SK-N-SH (cell line): ENCODE measurements around the gene NKX3-2. TPM values are rescaled to one million over a fixed set of nuclear protein-coding genes. Genes with fewer than 3 reads are reported as not detected.
A peak's percentile ranks its signal among the peaks of the same experiment; 100 is the strongest.
"Not testable (repeated sequence)": the region's sequence is repeated elsewhere in the genome, so short reads cannot be mapped to it uniquely, and the experiment has no call there.

Source experiments
- CTCF ChIA-PET: fragments of 300-600, 350-600 bp; formaldehyde crosslinking; extraction: SDS; loops from one replicate; lab custom pipeline; 2021; lab: Yijun Ruan, JAX
- POLR2A ChIA-PET: fragments of 350-600 bp; sonication (Branson Sonifier 250); formaldehyde crosslinking; extraction: SDS; loops from one replicate; lab custom pipeline; 2020; ENCODE audit warnings: antibody characterized with exemption, inconsistent platforms; lab: Yijun Ruan, JAX
- DNase-seq: peaks from one replicate; pipeline ENCODE4 v3.0.0; 2012
- H2AFZ ChIP-seq: fragments of 200-600 bp; sonication (generic); 2 replicates; pipeline ENCODE4 v1.8.1; 2016; ENCODE audit warnings: antibody characterized with exemption, mild to moderate bottlenecking, low read depth
- H3F3A ChIP-seq: fragments of 200-600 bp; sonication (generic); replicated peaks from 2 replicates; pipeline ENCODE3; 2016; ENCODE audit warnings: antibody characterized with exemption, mild to moderate bottlenecking; ENCODE audit not compliant: insufficient read depth
- H3K27ac ChIP-seq, 2 experiments: fragments of 200-500 bp in 1 of 2; fragments of 200-600 bp in 1 of 2; sonication (Bioruptor generic) in 1 of 2; sonication (generic), shearing (Covaris generic) in 1 of 2; 2 replicates each; pipeline versions ENCODE4 v1.5.1 to v1.6.1; 2014 to 2016; ENCODE audit warnings: low read depth in 2 of 2, inconsistent platforms in 1 of 2, low read length in 1 of 2, mild to moderate bottlenecking in 1 of 2, mixed read lengths in 1 of 2
- H3K27me3 ChIP-seq: fragments of 200-600 bp; sonication (generic), shearing (Covaris generic); 2 replicates; pipeline ENCODE4 v1.6.1; 2016; ENCODE audit warnings: mixed run types; ENCODE audit not compliant: insufficient read depth
- H3K36me3 ChIP-seq, 2 experiments: fragments of 200-500 bp in 1 of 2; fragments of 200-600 bp in 1 of 2; sonication (Bioruptor generic) in 1 of 2; sonication (generic) in 1 of 2; replicated peaks in 1 of 2; 2 replicates each; pipeline versions ENCODE3 to v1.5.1; 2014 to 2016; ENCODE audit warnings: low read length in 1 of 2, mild to moderate bottlenecking in 1 of 2; ENCODE audit not compliant: insufficient read depth in 2 of 2, control insufficient read depth in 1 of 2
- H3K4me1 ChIP-seq, 2 experiments: fragments of 200-500 bp in 1 of 2; fragments of 200-600 bp in 1 of 2; sonication (Bioruptor generic) in 1 of 2; sonication (generic), shearing (Covaris generic) in 1 of 2; 2 replicates each; pipeline versions ENCODE4 v1.5.1 to v1.6.1; 2014 to 2016; ENCODE audit warnings: low read depth in 1 of 2, low read length in 1 of 2, mixed run types in 1 of 2; ENCODE audit not compliant: insufficient read depth in 2 of 2, control insufficient read depth in 1 of 2
- H3K4me2 ChIP-seq: fragments of 200-600 bp; sonication (generic), shearing (Covaris generic); 2 replicates; pipeline ENCODE4 v1.6.1; 2017; ENCODE audit warnings: mixed run types
- H3K4me3 ChIP-seq, 2 experiments: fragments of 200-500 bp in 1 of 2; fragments of 200-600 bp in 1 of 2; sonication (Bioruptor generic) in 1 of 2; sonication (generic), shearing (Covaris generic) in 1 of 2; 2 replicates each; pipeline versions ENCODE4 v1.5.1 to v1.8.1; 2014 to 2016; ENCODE audit warnings: low read depth in 2 of 2, inconsistent platforms in 1 of 2, low read length in 1 of 2, mild to moderate bottlenecking in 1 of 2, mixed read lengths in 1 of 2, moderate library complexity in 1 of 2
- H3K79me2 ChIP-seq: fragments of 200-600 bp; sonication (generic); 2 replicates; pipeline ENCODE4 v1.8.1; 2017; ENCODE audit warnings: mild to moderate bottlenecking; ENCODE audit not compliant: insufficient read depth
- H3K9ac ChIP-seq: fragments of 200-600 bp; sonication (generic); 2 replicates; pipeline ENCODE4 v1.6.1; 2017; ENCODE audit warnings: mixed run types
- H3K9me2 ChIP-seq: fragments of 200-600 bp; sonication (generic); 2 replicates; pipeline ENCODE4 v1.6.1; 2017; ENCODE audit warnings: mixed run types
- H3K9me3 ChIP-seq: fragments of 200-600 bp; sonication (generic); 2 replicates; pipeline ENCODE4 v1.6.1; 2017; ENCODE audit warnings: mixed run types, mild to moderate bottlenecking, moderate library complexity
- H4K20me1 ChIP-seq: fragments of 200-600 bp; sonication (generic); 2 replicates; pipeline ENCODE4 v1.6.1; 2017; ENCODE audit warnings: mild to moderate bottlenecking, mixed run types; ENCODE audit not compliant: insufficient read depth
- ELF1 ChIP-seq: IDR thresholded peaks from 2 replicates; pipeline ENCODE4 v1.4.0; 2012
- EP300 ChIP-seq, 2 experiments: IDR thresholded peaks; 2 replicates each; pipeline versions ENCODE4 v1.4.0 to v1.6.1; 2012; ENCODE audit warnings: borderline replicate concordance in 1 of 2, low read depth in 1 of 2, low read length in 1 of 2
- EZH2phosphoT487 ChIP-seq: fragments of 200-600 bp; sonication (generic); IDR thresholded peaks from 2 replicates; pipeline ENCODE4 v1.6.1; 2017; ENCODE audit warnings: low read depth, mixed run types, mild to moderate bottlenecking, antibody characterized with exemption, moderate library complexity, borderline replicate concordance
- FOSL2 ChIP-seq: IDR thresholded peaks from 2 replicates; pipeline ENCODE4 v1.4.0; 2012; ENCODE audit warnings: low read depth, mild to moderate bottlenecking, moderate library complexity, borderline replicate concordance
- GATA2 ChIP-seq: sonication (generic); formaldehyde crosslinking; IDR thresholded peaks from 2 replicates; pipeline ENCODE4 v1.5.0; 2020; ENCODE audit warnings: mild to moderate bottlenecking, missing genetic modification reagents
- JUND ChIP-seq: IDR thresholded peaks from 2 replicates; pipeline ENCODE4 v1.4.0; 2012
- MEF2A ChIP-seq: IDR thresholded peaks from 2 replicates; pipeline ENCODE4 v1.4.0; 2012; ENCODE audit warnings: low read depth, borderline replicate concordance
- NFIC ChIP-seq: IDR thresholded peaks from 2 replicates; pipeline ENCODE4 v1.4.0; 2012; ENCODE audit warnings: borderline replicate concordance
- POLR2AphosphoS5 ChIP-seq: IDR thresholded peaks from 2 replicates; pipeline ENCODE4 v1.6.1; 2012; ENCODE audit warnings: low read depth, low read length
- RFX5 ChIP-seq: IDR thresholded peaks from 2 replicates; pipeline ENCODE4 v1.6.1; 2012; ENCODE audit warnings: mild to moderate bottlenecking, improper control_type of control experiment, low read length
- SIN3A ChIP-seq: IDR thresholded peaks from 2 replicates; pipeline ENCODE4 v1.6.1; 2012; ENCODE audit warnings: low read depth, mild to moderate bottlenecking, low read length, moderate library complexity, borderline replicate concordance
- TAF1 ChIP-seq: IDR thresholded peaks from 2 replicates; pipeline ENCODE4 v1.6.1; 2012; ENCODE audit warnings: low read depth, mild to moderate bottlenecking, low read length, moderate library complexity, borderline replicate concordance
- TCF12 ChIP-seq: IDR thresholded peaks from 2 replicates; pipeline ENCODE4 v1.4.0; 2012
- TEAD4 ChIP-seq: IDR thresholded peaks from 2 replicates; pipeline ENCODE4 v1.4.0; 2012; ENCODE audit warnings: mild to moderate bottlenecking, borderline replicate concordance; ENCODE audit not compliant: insufficient read depth
- whole genome bisulfite sequencing: methylation state at CpG from one replicate; pipeline ENCODE4 v1.1.6; 2017; ENCODE audit warnings: low lambda C conversion rate; 5-methylcytosine and 5-hydroxymethylcytosine counted together
- polyA plus RNA-seq, 3 experiments: library from polyadenylated mRNA; depleted of rRNA; stranded (reverse); fragments of >200 nt; gene quantifications; 2 replicates each; pipeline ENCODE4 v1.2.3, GENCODE V29; 2012
- TF ChIP-seq, protein P1 (sequence below): IDR thresholded peaks from 2 replicates; pipeline ENCODE4; 2012
- TF ChIP-seq, protein P2 (sequence below): IDR thresholded peaks from 2 replicates; pipeline ENCODE4 v1.6.1; 2012; ENCODE audit warnings: mild to moderate bottlenecking, low read depth, low read length, moderate library complexity

The NKX3-2 gene
- polyA plus RNA-seq, 1 of the 3 experiments (the other 2 are of a cell fraction): 0.15 TPM

DNA sequence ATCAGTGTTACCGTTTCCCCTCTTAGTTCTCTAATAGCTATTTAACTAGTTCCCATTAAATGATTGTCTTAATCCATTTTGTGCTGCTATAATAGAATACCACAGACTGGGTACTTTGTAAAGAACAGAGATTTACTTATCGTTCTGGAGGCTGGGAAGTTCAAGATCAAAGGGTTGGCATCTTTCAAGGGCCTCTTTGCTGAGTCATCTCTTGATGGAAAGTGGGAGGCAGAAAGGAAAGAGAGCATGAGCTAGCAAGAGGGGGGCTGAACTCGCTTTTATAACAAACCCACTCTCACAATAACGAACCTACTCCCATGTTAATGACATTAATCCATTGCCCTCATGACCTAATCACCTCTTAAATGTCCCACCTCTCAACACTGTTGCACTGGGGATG lies 17.4 kb upstream of the NKX3-2 start (continued):
- TF ChIP-seq GATA2 (CRISPR knock-in tag) (no peak), TAF1 (no peak), EZH2phosphoT487 (no peak), POLR2AphosphoS5 (no peak), TCF12 (no peak)

DNA sequence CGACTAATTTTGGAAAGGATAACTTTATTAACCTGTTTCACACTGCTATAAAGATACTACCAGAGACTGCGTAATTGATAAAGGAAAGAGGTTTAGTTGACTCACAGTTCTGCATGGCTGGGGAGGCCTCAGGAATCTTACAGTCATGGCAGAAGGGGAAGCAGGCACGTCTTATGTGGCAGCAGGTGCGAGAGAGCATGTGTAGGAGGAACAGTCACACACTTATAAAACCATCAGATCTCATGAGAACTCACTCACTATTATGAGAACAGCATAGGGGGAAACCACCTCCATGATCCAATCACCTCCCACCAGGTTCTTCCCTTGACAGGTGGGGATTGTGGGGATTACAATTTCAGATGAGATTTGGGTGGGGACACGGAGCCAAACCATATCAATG lies 15.8 kb upstream of the NKX3-2 start:
- H3F3A ChIP-seq: peaks cover 11% of the 10 kb centered on the region
- H3K27ac ChIP-seq, H3K27me3 ChIP-seq, H3K9me3 ChIP-seq, H3K9ac ChIP-seq, DNase-seq, POLR2A ChIA-PET, H3K4me2 ChIP-seq, H3K79me2 ChIP-seq, H3K36me3 ChIP-seq, H2AFZ ChIP-seq, H3K4me3 ChIP-seq, H4K20me1 ChIP-seq, H3K9me2 ChIP-seq: not testable (repeated sequence)
- H3K4me1 ChIP-seq: peaks cover 0 to 12% of the 10 kb centered on the region in 2 experiments; a peak in 1 of 4 replicates
- CTCF ChIA-PET: interaction anchor here (0.6 to 1.8 kb wide), 2 partner anchors 12 to 1740 kb away, joined by 3 to 12 read pairs; no protein-coding TSS in a partner anchor
- WGBS: 47% methylated on average over 5 of the region's 5 CpGs

DNA sequence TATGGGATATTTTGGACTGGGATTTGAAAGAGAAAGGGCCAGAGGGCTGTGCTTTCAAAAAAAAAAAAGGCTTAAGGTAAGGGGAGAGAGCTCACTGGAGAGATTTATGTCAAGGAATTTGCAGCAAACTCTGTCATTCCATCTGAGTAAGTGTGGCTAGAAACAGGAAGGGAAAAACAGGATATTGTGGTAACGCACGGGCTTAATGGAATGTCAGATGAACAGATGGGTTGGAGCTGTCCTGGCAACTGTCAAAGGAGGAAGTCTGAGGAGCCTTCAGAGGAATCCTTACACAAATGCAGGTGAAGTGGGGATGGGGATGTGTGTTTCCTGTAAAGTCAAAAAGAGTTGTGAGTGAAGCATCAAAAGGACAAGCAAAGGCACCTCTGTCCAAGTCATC lies 15.1 kb upstream of the NKX3-2 start:
- Histone ChIP-seq H3K4me2 (peak overlapping the region; percentile 56; the same call in 1 of the 2 replicates), H3K9ac (no peak overlapping the region; the same call in 1 of the 2 replicates), H3K27ac (peak overlapping the region; percentile 60 to 81; a peak in 3 of 4 replicates), H2AFZ (peak overlapping the region; percentile 80; the same call in 1 of the 2 replicates), H3K36me3 (no peaks in the 10 kb centered on the region), H3K79me2 (no peaks in the 10 kb centered on the region), H3F3A (peaks cover 9% of the 10 kb centered on the region), H3K27me3 (no peaks in the 10 kb centered on the region), H3K9me2 (no peaks in the 10 kb centered on the region), H3K4me1 (peaks cover 0 to 12% of the 10 kb centered on the region in 2 experiments; a peak in 1 of 4 replicates), H3K4me3 (no peak overlapping the region), H3K9me3 (no peaks in the 10 kb centered on the region), H4K20me1 (no peaks in the 10 kb centered on the region)
- no peak for TF ChIP-seq MEF2A
- peak; percentile 27; the same call in 1 of the 2 replicates for TF ChIP-seq FOSL2
- no peak for TF ChIP-seq RFX5
- TF ChIP-seq ELF1: peak; percentile 65
- TF ChIP-seq, protein P1, sequence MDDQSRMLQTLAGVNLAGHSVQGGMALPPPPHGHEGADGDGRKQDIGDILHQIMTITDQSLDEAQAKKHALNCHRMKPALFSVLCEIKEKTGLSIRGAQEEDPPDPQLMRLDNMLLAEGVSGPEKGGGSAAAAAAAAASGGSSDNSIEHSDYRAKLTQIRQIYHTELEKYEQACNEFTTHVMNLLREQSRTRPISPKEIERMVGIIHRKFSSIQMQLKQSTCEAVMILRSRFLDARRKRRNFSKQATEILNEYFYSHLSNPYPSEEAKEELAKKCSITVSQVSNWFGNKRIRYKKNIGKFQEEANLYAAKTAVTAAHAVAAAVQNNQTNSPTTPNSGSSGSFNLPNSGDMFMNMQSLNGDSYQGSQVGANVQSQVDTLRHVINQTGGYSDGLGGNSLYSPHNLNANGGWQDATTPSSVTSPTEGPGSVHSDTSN: peak; percentile 90
- TF ChIP-seq, protein P2, sequence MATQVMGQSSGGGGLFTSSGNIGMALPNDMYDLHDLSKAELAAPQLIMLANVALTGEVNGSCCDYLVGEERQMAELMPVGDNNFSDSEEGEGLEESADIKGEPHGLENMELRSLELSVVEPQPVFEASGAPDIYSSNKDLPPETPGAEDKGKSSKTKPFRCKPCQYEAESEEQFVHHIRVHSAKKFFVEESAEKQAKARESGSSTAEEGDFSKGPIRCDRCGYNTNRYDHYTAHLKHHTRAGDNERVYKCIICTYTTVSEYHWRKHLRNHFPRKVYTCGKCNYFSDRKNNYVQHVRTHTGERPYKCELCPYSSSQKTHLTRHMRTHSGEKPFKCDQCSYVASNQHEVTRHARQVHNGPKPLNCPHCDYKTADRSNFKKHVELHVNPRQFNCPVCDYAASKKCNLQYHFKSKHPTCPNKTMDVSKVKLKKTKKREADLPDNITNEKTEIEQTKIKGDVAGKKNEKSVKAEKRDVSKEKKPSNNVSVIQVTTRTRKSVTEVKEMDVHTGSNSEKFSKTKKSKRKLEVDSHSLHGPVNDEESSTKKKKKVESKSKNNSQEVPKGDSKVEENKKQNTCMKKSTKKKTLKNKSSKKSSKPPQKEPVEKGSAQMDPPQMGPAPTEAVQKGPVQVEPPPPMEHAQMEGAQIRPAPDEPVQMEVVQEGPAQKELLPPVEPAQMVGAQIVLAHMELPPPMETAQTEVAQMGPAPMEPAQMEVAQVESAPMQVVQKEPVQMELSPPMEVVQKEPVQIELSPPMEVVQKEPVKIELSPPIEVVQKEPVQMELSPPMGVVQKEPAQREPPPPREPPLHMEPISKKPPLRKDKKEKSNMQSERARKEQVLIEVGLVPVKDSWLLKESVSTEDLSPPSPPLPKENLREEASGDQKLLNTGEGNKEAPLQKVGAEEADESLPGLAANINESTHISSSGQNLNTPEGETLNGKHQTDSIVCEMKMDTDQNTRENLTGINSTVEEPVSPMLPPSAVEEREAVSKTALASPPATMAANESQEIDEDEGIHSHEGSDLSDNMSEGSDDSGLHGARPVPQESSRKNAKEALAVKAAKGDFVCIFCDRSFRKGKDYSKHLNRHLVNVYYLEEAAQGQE: peak; percentile 58
- peak; percentile 94 for TF ChIP-seq TCF12
- peak; percentile 48; the same call in 1 of the 2 replicates for TF ChIP-seq NFIC
- peak; percentile 62; the same call in 1 of the 2 replicates for TF ChIP-seq TEAD4
- peak; percentile 85; the same call in 1 of the 2 replicates for TF ChIP-seq SIN3A
- peak; percentile 56; the same call in 1 of the 2 replicates for TF ChIP-seq POLR2AphosphoS5
- no peak for TF ChIP-seq JUND
- peak in 1 of 2 experiments; percentile 79; a peak in 1 of 4 replicates for TF ChIP-seq EP300 (IDR thresholded peaks at IDR 0.05; ENCODE audit: borderline replicate concordance in 1 of 2, low read depth in 1 of 2, low read length in 1 of 2)
- no peak for DNase-seq
- WGBS: 2% methylated on average over 2 of the region's 2 CpGs
- CTCF ChIA-PET: interaction anchor here (0.6 to 1.8 kb wide), 2 partner anchors 11 to 1740 kb away, joined by 3 to 12 read pairs; no protein-coding TSS in a partner anchor
- POLR2A ChIA-PET: no interaction called here
